Lung microvascular endothelial cell (primary cell): ENCODE data around the gene MAD1L1. TPM values are rescaled to one million over a fixed set of nuclear protein-coding genes. Genes with fewer than 3 reads are reported as not detected.

Experiments used
- DNase-seq, 2 donors: peaks; one replicate each; pipeline versions ENCODE4 v3.0.0 to v3.0.0-alpha.2; 2010; ENCODE audit warnings: low read depth in 2 of 2
- total RNA-seq: library from RNA; depleted of rRNA; stranded (reverse); fragments of >200 nt; gene quantifications from 2 replicates; pipeline ENCODE4 v1.2.1, GENCODE V29; 2014

The MAD1L1 gene
- total RNA-seq, 1 donor from 2014 or later: 46.0 TPM

DNA sequence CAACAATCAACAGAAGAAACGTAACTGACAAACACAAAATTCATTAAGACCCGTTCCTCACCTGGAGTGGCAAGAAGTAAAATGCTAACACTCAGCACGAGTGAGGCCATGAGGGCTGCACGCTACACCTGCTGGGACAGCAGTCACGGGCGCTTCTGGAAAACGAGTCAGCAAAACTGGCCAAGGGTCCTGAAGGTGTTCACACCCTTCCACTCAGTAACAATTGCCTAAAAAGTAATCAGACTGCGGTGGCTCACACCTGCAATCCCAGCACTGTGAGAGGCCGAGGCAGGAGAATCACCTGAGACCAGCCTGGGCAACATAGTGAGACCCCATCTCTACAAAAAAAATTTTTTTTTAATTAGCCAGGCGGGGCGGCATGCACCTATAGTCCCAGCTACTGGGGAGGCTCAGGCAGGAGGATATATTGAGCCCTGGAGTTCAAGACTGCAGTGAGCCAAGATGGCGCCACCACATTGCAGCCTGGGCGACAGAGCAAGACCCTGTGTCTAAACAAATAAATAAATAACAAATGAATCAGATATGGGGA, 199.1 kb downstream of the MAD1L1 start:
- no peak for DNase-seq

DNA sequence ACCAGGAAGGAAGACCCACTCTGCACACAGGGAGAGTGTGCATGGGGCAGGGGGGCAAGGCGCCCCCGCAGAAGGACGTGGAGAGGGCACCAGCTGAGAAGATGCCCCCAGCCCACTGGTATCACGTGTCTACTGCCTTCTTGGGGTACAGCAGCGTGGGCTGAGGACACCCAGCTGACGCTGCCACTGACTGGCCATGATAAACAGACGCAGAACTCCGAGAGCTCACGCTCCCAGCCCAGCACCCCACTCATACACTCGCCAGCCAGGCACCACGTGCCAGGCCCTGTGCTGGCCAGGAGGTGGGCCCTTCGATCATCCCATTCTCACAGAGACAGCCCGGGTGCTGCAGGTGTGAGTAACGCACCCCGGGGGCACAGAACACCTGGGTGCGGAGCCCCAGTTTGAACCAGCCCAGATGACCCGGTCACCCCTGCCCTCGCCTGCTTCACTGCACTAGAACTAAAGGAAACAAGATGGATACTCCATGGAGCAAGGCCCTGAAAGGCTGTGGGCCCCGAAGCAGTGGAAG, 199.8 kb downstream of the MAD1L1 start:
- DNase-seq: no peak

DNA sequence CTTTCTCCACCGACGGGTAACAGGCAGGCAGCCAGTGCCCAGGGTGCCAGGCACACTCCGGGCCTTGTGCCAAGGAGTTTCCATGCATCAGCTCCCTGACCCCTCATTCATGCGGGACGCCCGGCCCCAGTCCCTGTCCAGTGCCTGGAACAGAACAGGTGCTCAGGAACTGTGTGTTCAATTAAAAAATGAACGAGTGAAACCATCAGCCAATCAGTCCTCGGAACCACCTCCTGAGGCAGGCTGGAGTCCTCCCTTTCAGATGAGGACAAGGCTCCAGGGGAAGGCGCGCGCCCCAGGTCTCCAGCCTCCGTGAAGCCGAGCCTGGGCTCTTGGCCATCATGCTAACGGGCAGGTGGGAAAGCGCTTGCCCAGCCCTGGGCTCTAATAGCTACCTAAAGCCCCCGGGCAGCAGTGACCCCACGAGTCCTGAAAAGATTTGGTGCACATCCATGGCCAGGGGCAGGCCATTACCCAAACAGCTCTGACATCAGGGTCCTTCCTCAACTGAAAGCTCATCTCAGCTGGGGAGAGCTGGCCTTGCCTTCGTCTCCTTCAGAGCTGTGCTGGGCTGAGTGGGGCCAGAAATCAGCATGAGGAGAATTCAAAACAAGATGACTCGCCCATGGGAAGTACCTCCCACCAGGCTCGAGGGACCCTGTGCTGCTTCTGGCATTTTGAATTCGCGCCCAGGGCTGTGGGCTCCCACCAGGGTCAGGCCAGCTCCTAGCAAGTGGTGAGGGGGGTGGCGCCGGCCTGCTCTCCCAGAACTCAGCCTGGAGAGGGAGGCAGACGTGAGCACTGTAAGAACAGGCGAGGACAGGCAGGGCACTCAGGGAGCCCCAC, 200.5 kb downstream of the MAD1L1 start:
- DNase-seq: peak in 1 of 2 donors; percentile 12

DNA sequence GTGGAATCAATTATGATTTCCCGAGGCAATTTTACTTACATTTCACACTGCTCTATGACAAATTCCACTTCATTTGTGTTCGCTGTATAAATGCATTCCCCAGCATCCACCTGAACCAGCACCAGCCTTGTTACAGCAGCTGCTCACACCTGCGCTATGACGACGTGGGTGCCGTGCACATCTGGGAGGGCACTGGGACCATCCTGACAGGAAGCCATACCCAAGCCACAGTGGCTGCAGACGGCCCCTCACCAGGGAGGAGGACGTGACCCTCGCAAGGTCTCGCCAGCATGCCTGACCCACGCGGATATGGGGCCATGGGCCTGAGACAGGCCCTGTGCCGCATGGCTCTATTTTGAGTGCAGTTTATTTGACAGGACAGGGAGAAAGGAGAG, 201.3 kb downstream of the MAD1L1 start:
- DNase-seq: no peak

DNA sequence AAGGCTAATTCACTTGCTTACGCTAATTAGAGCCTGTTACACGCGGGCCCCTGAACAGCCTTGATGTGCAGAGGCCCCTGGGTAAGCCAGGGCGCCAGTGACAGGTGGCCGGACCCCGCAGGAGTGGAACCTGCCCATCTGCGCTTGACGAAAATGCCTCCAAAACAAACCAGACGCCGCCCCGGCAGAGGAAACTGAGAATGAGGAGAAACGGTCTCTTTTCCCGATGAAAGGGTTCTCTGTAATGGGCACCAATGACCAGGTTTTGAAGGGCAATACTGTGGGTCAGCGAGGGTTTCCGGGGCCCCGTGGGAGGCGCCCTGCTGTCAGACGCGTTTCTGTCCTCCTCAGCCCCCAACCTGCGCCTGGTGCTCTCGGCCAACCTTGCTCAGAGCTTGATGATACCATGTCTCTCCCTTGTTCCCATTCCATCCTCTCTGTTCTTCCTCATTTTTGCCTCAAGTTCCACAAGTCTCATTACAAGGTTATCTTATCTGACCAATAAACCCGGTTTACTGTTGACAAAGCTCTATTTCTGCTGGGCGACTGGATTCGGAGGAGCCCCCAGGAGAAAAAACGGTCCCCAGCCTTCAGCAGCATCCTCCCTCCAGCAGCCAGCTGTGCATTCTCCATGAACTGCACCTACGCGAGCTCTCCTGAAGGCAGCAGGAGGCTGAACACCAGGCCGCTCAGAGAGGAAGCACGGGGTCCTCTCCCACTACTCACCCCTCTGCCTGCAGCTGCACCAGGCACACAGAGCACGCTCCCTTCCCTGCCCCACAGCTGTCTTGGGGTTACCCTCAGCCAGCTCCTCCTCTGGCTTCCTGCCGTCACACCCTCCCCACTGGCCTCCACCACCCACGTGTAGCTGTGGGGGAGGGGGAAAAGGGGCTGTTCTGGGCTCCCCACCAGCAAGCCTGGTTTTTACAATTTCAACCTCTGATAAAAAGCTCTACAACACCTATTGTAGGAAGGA, 202.0 kb downstream of the MAD1L1 start:
- DNase-seq: no peak

DNA sequence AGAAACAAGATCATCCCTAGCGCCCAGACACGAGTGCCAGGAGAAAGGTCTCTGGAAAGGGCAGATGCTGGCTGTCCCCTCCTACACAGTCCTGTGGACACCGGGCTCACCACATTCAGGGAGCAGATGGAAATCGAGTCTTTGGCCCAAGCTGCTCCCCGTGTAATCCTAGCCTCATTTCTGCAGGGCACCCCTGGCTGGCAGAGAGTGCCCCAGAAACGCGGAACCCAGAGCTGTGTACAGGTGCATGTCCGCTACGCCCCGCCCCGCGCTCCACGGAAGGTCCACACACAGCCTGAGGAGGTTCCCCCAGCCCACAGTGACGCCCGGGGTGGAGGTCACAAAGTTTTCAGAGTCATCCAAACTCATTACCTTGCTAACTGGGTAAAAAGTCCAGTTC, 202.8 kb downstream of the MAD1L1 start:
- DNase-seq: no peak

DNA sequence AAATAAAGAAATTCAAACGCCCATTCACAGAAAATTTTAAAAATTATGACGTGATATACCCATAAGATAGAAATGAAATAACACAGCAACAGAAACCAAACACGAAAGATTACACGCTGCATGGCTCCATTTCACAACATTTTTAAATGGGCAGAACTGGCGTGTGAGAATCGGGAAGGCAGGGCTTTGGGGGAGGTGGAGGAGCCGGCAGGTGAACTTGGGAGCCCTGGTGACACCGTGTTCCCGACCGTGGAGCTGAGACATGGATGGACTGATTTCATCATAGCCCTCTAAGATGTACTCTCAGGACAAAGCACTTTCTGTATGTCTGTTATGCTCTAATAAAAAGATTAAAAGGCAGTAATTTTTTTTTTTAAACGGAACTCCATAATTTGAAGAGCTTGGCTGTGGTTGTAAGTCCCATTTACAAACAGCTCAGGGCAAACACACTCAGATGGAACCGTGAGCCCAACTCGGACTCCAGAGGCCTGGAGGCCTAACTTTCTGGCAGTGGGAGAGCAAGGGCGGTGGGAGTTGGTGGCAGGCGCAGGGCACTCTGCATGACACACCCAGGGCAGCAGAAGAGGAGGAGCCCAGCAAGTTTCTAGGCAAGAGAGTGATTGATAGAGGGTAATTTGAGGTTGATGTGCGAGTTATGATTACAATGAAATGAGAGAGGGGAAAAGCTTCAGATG, 203.4 kb downstream of the MAD1L1 start:
- DNase-seq: no peak

DNA sequence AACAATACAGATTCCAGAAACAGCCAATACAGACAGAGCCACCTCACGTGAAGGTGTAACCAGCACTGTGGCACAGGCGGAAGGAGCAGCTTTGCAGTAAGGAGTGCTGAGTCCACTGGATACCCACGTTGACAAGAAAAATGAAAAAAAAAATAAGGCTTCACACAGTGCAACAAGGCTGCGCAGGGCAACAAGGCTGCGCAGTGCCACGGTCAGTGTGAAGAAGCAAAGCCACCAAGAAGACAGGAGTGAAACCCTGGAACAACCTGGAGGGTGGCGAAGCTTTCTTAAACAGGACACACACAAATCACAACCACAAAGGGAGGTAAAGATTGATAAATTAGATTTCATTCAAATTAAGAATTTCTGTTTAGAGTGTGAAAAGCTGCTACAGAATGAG, 204.0 kb downstream of the MAD1L1 start:
- DNase-seq: no peak

DNA sequence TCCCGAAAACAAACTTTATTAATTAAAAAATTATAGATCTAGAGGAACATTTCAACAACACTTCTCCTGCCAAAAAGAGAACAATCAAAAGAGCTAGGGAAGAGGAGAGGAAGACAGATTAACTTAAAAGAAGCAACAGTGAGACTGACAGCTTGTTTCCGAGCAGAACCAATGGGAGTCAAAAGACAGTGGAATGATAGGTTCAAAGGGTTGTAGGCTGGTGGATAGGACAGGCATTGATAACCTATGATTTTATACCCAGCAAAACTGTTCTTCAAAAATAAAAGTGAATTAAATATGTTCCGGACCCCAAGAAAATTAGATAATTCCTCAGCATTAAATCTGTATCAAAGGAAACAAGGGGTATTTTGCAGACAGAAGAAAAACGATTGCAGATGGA, 207.6 kb downstream of the MAD1L1 start:
- no peak for DNase-seq

DNA sequence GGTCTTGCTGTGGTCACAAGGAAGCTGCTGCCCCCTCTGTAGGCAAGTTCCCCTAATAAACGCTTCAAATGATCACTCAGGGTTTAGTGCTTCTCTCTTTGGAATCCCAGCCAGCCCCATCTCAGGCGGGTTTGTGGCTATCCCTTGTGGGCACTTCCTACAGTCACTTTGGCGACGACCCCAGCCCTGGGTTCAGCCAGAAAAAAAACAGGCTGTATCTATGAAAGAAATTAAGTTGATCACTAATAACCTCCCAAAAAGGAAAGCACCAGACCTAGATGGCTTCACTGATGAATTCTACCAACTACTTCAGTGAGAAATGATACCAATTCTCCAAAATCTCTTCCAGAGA, 208.2 kb downstream of the MAD1L1 start:
- DNase-seq: no peak

DNA sequence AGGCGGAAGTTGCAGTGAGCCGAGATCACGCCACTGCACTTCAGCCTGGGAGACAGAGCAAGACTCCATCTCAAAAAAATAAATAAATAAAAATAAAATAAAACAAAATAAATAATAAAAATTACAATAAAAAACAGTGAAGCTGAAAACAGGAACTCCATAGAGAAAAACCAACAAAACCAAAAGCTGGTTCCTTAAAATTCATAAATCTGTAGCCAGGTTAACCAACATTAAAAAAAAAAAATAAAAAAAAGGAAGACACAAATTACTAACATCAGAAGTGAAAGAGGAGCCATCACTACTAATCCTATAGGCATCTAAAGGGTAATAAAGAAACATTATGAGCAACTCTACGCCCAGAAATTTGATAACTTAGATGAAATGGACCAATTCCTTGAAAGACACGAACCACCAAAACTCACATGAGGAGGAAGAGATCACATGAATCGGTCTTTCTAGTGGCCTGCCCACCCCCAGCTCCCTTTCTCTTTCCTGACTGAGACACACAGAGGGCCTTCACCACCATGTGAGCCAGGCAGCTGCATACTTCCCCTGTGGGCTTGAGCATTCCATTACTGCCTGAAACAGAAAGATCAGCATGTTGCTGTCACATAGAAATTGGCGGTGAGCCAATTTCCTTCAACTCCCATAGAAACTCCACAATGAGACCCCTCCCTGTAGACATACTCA, 208.7 kb downstream of the MAD1L1 start:
- DNase-seq: peak in 1 of 2 donors; percentile 52

DNA sequence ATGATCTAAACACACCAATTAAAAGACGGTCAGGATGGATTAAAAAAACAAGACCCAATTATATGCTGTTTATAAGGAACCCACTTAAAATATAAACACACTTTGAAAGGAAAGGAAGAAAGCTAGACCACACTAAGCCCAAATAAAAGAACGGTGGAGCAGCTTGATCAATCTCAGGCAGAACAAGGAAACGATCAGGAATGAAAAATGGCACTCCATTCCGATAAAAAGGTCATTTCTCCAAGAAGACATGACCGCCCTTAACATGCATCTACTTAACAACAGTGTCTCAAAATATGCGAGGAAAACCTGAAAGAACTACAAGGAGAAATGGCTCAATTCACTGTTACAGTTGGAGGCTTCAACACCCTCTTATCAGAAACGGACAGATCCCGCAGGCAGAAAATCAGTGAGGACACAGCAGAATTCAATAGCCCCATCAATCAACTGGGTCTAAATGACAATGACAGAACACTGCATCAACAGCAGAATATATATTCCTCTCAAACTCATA, 210.0 kb downstream of the MAD1L1 start:
- no peak for DNase-seq

DNA sequence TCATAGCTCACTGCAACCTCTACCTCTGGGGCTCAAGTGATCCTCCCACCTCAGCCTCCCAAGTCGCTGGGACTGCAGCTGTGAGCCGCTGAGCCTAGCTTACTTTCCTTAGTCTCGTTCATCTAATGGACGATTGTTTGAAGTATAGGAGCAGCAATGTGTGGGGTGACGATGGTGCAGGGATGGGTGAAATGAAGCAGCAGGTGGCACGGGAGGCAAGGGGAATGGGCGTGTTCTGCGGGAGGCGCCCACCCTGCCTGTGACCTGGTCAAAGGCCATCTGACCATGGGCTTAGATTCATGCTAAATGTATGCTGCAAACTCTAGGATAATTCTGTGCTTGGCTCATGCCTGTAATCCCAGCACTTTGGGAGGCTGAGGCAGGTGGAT, 210.7 kb downstream of the MAD1L1 start:
- DNase-seq: no peak

DNA sequence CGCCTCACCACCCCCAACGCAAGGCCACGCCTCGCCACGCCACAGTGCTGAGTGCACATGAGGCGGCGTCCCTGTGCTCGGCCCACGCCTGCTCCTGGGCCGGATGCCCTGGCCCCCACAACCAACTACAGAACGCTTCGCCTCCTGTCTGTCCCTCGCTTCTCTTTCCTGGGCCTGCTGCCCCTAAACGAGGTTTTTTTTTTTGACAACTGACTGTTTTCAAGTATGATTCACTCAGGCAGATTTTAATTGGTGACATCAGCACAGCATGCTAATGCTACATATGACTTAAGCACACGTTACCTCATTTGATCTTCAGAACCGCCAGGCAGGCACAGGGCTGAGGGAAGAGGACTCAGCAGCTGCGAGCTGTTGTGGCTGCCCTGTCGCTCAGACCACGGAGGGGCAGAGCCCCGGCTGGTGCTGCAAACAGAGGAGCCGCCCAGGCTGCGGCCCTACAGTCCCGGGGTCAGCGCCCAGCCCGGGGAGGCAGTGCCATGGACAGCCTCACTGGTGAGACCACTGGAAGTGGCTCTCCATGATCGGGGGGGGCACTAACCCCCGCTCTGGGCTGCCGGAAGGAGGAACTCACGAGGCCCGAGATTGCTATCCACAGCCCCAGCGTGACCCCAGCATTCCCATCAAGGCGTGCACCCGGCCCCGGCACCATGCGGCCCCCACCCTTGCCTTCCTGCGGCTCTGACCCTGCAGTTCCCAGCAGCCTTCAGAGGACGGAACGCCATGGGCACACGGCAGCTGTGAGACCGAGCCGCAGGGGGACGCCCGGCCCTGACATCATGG, 212.8 kb downstream of the MAD1L1 start:
- peak; percentile 16 to 90 for DNase-seq

DNA sequence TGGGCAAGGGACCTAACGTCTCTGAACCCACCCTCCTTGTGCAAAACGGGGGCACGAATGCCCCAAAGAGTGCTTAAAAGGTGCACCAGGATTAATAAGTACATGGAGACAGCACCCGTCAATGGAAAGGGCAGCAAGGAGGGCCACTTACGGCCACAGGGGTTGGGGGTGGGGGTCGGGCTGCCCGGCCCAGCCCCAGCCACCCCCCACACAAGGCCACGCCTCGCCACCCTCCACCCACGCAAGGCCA, 213.4 kb downstream of the MAD1L1 start:
- no peak for DNase-seq

DNA sequence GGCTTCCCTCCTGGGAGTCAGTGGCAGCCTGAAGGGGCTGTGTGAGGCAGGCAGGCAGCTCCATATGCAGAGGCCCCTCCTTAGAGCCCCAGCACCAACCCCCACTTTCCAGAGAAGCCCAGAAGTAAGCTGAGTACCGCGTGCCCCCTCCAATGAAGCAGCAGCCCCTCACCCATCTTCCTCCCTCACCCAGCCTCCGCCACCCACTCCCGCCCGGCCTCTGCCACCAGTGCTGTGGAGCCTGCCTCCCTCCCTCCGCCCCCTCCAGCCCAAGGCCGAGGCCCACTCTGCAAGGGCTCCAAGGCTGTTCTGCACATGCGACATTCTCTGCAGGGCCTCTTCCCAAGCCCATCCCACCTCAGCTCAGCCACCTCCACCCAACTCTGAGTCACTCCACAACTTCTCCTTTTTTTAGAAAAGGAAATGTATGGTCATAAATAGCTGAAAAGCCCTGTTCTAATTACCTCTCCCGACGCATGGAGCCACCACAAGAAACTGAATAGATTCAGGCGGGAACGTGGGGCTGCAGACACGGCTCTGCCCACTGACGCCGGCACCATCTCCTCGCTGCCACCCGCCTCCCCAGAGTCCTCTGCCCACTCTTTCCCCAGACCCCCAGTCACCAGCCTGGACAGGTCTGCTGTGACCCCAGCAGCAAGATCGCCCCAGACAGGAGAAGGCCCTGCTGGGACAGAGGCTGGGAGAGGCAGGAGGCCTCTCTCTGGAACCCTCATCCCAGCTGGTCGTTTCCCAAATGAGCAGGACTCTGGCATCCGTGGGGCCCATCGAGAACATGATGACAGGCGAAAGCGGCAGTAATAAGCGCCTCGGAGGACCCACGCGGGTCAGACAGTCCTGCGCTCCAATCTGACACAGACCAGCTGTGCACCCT, 213.9 kb downstream of the MAD1L1 start:
- peak in 1 of 2 donors; percentile 70 for DNase-seq

DNA sequence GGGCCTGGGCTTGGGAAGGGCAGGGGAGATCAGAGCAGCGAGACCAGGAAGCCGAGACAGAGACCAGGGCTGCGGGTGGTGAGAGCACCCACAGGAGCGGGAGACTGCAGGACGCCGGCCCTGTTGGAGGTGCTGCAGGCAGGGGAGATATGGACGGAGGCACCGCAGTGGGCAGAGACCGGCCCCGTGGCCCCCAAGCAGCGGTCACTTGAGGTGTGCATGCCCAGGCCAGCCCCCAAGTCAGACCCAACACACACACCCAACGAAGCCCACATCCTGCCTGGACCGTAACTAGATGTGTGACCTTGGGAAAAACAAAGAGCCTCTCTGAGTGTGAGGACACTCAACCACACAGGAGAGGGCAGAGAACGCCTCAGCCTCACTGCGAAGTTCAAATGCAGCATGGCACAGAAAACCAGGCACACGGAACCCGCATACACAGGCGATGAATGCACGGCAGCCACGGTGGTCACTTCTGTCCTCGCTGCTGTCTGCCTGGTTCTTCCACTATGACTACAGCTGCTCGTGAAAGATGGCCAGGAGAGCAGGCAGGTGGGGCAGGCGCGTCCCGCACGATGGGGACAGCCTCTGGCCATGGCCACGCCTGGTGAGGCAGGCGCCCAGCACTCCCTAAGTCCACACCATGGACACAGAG, 214.7 kb downstream of the MAD1L1 start:
- no peak for DNase-seq

DNA sequence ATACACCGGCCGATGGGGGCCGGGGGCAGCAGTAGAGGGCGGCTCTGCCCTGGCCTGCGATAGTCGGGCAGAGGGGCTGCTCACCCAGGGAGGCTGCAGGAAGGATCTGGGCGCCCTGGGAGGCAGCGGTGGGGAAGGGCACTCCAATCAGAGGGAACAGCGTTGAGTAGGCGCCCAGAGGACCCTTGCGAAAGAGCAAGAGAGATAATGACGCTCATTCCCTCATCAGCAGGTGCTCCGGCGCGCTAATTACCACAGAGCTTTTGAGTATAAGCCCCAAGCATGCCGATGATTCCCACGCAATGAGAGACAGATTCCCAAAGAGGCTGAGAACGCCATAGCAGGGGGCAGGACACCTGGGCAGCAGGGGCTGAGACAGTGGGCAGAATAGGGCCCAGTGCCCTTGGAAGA, 215.3 kb downstream of the MAD1L1 start:
- no peak for DNase-seq
